ENCODE measurements around the gene ERBB2.

GRCh38 chr17:39688475-39688835, 11.4 kb upstream of the ERBB2 start:
- TF ChIP-seq, protein P1, sequence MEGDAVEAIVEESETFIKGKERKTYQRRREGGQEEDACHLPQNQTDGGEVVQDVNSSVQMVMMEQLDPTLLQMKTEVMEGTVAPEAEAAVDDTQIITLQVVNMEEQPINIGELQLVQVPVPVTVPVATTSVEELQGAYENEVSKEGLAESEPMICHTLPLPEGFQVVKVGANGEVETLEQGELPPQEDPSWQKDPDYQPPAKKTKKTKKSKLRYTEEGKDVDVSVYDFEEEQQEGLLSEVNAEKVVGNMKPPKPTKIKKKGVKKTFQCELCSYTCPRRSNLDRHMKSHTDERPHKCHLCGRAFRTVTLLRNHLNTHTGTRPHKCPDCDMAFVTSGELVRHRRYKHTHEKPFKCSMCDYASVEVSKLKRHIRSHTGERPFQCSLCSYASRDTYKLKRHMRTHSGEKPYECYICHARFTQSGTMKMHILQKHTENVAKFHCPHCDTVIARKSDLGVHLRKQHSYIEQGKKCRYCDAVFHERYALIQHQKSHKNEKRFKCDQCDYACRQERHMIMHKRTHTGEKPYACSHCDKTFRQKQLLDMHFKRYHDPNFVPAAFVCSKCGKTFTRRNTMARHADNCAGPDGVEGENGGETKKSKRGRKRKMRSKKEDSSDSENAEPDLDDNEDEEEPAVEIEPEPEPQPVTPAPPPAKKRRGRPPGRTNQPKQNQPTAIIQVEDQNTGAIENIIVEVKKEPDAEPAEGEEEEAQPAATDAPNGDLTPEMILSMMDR (IDR thresholded peaks at IDR 0.05): no peak
- TF ChIP-seq POLR2A (IDR thresholded peaks at IDR 0.05): no peak
